SK-MEL-5 (cell line): ENCODE results near the gene CTNNBL1. TPM values are rescaled to one million over a fixed set of nuclear protein-coding genes. Genes with fewer than 3 reads are reported as not detected.

Source experiments
- DNase-seq: peaks from one replicate; pipeline ENCODE4 v3.0.0-alpha.2; 2016; ENCODE audit warnings: low read depth, low spot score
- in situ Hi-C: cut with HindIII; loops from 2 replicates; pipeline ENCODE4 v1.10.0; 2016; ENCODE audit warnings: low sequenced_read_pairs, high pct_unique_total_duplicates, low pct_unique_long_range_greater_than_20kb
- total RNA-seq: library from RNA; depleted of rRNA; stranded (reverse); fragments of >200 nt; shearing (Covaris generic); gene quantifications from 2 replicates; pipeline ENCODE4 v1.2.3, GENCODE V29; 2014

Gene CTNNBL1
- total RNA-seq, 1 experiment from 2014 or later: 38.7 TPM

DNA sequence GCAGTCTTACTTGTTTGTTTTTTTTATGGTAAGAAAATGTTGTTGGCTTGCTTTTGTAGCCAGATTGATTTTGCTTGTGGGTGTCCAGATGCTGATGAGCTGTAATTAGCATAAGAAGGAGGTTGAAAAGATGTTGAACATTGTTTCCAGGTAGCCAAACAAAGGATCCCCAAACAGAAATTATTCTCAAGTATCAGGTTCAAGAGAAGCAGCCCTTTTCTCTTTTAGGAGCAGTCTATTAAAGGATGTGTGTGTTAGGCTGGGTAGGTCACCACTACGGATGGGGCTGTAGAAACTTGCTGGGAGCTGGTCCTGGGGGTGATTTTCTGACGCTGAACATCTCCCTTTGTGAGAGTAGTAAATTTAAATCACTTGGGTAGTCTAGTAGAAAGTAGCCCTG lies 122.2 kb downstream of the CTNNBL1 start:
- in situ Hi-C loops: no loop called here
- no peak for DNase-seq

GRCh38 chr20:37816726-37817125 lies 122.9 kb downstream of the CTNNBL1 start:
- in situ Hi-C loops: no loop called here
- no peak for DNase-seq

- in situ Hi-C loops: no loop called here
- no peak for DNase-seq
Observed at GRCh38 chr20:37821696-37822095, 127.9 kb downstream of the CTNNBL1 start.

- in situ Hi-C loops: no loop called here
- no peak for DNase-seq
Observed at GRCh38 chr20:37822141-37822601, 128.3 kb downstream of the CTNNBL1 start.

GRCh38 chr20:37823296-37823980 lies 129.6 kb downstream of the CTNNBL1 start:
- in situ Hi-C loops: no loop called here
- no peak for DNase-seq

DNA sequence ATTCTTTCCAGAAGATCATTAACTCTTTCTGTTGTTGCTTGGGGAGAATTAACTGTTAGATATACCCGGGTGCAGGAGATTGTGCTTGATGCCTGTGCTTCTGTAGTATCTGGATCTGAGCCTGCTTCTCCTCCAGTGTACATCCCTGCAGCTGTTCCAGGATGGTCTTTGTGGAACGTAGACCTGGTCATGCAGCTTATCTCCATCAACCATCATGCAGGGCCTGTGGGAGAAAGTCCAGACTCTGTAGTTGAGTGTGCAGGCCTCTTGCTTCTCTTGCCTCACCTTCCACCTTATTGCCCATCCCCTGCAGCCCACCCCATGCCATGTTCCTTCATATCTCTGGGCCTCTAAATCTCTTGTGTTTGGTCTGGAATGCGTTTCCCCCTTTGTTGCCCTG lies 133.8 kb downstream of the CTNNBL1 start:
- DNase-seq: no peak
- in situ Hi-C loops: no loop called here

- in situ Hi-C loops: no loop called here
- DNase-seq: no peak
Observed at GRCh38 chr20:37828684-37829083, 134.9 kb downstream of the CTNNBL1 start.

DNA sequence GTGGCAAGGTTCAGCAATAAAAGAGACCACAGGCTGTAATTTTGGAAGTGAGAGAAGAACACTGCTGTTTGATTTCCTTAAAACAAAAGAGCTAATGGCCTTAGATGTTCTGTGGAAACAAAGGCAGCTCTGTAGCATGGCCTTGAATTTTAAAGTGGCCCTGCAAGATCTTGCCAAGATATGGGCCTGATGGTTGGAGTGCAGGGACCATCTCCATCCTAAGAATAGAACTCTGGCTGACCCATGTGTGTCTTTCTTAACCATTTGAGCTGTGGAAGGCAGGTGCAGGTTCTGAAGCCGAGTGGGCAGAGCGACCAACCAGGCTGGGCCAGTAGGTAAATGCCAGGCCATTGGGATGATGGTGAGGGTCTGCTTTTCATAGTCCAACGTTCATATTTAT lies 135.3 kb downstream of the CTNNBL1 start:
- in situ Hi-C loops: no loop called here
- DNase-seq: no peak

DNA sequence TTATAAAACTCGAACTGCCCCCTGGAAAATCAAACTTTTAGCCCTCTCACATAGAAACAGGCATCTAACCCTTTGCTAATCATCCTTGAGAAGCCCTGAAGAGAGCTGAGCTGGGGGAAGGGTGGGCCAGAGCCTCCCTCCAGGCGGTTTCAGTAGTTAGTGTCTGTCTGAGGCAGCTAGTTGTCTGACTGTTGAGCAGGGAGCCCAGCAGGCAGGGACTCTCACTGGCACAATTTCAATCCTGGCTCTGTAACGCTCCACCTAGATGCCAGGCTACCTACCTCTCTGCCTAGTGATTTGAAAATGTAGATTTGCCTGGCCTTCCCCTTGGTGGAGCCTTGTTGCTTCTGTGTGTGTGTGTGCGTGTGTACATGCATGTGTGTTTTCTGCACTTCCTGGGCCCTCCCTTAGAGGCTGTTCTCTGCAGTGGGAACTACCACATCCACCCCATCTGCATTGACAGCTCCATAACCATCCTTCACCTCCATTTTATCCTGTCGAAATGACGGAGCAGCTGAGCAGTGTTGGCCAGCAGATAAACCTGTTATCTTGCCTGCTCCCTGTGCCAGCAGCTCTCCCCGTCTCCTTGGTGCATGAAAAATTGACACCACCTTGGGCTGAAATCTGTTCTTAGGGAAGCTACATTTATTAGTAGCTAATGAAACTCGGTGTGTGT lies 139.5 kb downstream of the CTNNBL1 start:
- in situ Hi-C loops: no loop called here
- no peak for DNase-seq

GRCh38 chr20:37836926-37837325 lies 143.1 kb downstream of the CTNNBL1 start:
- in situ Hi-C loops: no loop called here
- no peak for DNase-seq

- in situ Hi-C loops: no loop called here
Observed at GRCh38 chr20:37837924-37838323, 144.1 kb downstream of the CTNNBL1 start.

DNA sequence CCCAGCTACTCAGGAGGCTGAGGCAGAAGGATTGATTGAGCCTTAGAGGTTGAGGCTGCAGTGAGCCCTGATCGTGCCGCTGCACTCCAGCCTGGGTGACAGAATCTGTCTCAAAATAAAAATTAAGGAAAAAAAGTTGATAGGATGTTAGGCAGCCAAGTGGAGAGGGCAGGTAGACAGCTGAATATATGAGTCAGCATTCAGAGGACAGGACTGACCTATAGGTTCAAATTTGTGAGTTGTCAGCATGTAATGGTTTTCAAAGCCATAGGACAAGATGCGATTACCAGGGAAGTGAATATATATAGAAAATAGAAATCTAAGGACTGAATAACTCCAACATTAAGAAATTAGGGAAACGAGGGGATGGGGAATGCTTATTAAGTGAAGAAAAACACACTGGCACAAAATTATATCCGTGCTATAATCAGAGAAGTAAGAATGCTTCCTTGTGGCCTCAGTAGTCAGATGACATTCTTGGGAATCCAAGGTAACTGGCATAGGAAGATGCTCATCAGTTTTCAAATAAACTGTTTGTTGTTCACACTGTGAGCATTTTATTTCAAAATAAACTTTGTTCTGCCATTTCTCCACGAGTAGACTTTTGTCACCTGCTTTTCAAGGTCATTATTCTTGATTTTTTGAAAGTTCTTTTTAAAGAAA lies 145.1 kb downstream of the CTNNBL1 start:
- no peak for DNase-seq
- in situ Hi-C loops: no loop called here

More at GRCh38 chr20:37837924-37838323, 144.1 kb downstream of the CTNNBL1 start:
- DNase-seq: no peak

DNA sequence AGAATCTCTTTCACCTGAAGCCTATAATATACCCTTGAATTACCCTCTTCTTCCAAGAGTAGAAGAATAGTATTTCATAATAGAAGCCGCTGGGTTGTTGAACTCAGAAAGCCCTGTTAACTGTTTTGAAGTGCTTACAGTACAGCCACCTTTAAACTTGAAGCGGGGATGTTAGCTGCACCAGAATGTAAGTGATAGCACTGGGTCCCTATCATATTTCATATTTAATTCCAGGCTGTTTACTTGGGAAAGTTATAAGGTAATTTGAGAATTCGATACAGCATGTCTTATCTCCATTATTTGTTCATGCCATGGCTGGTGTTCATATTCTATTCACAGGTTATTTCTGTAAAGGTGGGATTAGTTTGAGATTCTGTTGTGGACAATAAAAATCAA lies 145.6 kb downstream of the CTNNBL1 start:
- DNase-seq: no peak
- in situ Hi-C loops: no loop called here

DNA sequence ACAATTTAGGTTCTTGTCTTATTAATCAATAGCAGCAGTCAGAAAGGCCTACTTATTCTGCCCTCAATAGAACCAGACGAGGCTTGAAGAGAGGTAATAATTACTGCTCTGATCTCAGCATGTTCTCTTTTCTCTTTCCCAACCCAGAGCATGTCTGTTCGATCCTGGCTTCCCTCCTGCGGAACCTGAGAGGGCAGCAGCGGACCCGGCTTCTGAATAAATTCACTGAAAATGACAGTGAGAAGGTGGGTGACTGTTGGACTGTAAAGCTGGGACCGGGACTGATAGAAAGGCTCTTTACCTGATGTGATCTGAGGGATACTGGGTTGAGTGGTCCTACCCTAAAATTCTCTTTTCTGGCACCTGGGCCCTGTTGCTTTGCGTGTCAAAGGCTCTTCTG lies 146.1 kb downstream of the CTNNBL1 start:
- no peak for DNase-seq
- in situ Hi-C loops: no loop called here

- in situ Hi-C loops: no loop called here
- no peak for DNase-seq
Observed at GRCh38 chr20:37841389-37841788, 147.6 kb downstream of the CTNNBL1 start.

- in situ Hi-C loops: no loop called here
- no peak for DNase-seq
Observed at GRCh38 chr20:37841971-37842370, 148.1 kb downstream of the CTNNBL1 start.

DNA sequence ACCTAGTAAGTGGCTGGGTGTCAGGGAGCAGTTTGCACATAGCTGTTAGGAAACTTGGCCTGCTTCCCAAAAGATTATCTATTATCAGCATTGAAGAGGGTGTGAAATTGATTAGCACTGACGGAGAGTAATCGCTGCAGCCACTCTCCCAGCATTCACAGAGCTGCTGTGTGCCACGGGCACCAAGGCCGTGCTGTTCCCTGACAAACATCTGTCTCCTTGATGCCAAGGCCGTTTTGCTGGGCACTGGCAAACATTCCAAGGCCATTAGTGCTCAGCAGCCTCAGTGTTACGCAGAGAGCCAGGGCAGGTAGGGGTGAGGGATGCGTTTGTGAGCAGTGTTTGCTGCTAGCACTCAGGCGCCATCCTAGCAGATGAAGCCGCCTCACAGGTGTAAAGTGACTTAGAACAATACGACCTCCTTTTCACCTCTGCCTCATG lies 151.4 kb downstream of the CTNNBL1 start:
- DNase-seq: no peak
- in situ Hi-C loops: no loop called here

GRCh38 chr20:37845878-37846277 lies 152.0 kb downstream of the CTNNBL1 start:
- no peak for DNase-seq
- in situ Hi-C loops: no loop called here

DNA sequence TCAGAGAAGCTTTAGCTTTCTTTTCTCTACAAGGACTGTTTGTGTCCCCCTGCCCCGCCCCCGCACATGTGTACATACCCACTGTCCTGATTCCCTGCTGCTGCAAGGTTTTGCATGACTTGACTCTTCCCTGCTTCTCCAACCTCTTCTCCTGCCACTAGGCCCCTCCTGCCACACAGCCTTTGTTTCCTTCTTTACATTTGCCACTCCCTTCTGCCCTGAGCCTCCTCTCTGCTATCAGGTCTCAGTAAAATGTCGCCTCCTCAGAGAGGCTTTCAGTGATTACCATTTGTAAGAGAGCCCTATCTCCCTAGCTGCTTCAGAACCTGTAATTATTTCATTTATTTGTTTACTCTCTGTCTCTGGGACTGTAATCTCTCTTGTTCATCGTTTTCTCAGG lies 152.7 kb downstream of the CTNNBL1 start:
- no peak for DNase-seq
- in situ Hi-C loops: no loop called here
